ENCODE results near the gene LRRC36.

LRRC36 gene

DNA sequence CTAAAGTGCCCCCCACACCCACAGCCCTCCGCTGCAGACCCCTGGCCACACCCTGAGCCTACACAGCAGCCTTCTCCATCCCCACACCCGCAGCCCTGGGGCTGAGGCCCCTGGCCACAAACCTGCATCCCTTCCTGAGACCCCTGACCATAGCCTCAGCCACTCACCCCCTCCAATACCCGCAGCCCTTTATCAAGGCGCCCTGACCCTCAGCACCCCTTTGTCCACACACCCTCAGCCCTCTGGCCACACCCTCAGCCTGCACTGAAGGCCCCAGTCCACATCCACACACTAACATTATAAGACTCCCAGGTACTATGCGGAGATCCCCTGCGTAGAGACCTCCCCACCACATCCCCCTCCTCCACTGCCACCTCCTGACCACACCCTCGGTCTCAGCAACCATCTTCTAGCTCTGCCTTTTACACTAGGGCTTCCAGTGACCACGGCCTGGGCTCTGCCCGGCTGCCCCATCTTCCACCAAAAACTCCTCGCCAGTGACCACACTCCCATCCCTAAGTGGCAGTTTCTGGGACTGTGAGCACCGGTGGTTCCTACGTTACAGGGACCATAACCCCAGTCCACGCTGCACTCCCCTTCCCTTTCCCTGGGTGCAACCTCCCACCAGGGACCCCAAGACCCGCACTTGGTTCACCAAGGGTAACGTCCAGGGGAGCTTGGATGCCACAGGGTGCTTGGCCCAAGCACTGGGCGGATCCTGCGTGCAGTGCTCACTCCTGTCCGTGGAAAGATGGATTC is 65.9 kb downstream of the LRRC36 start:
- DNase-seq: no peak

DNA sequence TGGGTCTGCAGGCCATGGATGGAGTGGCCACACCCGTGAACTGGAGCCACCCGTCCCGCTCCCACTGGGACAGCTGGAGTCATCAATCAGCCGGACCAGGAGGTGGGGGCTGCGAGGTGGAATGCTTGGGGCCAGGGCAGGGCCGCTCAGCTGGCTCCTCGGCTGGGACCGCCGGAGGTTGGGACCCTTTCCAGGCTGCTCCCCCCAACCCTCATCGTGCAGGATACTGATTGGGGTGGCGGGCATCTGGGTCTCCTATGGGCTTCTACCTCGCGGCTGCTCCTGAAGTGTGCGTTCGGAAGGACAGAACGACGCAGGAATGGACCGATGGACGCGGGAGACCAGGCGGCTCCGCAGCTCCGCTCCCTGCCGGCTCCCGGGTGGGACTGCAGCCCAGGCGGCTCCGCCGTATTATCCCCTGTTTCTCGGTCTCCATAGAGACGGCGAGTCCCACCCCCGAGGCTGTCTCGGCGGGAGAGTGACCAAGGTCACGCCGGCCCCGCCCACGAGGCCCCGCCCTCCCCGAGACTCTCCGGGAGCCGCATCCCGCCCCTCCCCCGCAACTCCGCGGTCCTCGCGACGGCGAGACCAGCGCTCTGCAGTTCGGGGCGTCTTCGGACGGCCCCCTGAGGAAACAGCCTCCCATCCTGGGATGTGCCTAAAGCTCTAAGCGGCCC is 66.6 kb downstream of the LRRC36 start, which contains the start of gene TPPP3:
TPPP3 (minus strand) TSS at position 388 of the 677 bp plus-strand sequence. CDS start 2,387 bp downstream, outside the sequence.
- DNase-seq: peak; percentile 69

DNA sequence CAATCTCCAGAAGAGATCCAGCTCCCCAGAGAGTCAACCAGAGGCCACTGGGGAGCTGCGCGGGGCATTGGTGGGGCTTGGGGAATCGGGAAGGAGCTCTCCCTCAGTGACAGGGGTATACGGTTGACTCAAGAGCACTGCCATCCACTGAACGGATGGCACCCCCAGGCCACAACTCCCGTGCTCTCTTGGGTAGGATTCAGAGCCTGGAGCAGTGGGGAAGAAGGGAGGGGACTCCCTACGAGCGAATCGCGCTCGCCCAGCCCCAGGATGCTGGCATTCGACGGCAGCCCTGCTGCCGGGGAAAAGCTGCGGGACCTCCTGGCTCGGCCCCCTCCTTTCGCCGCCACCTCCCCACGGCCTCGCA is 67.2 kb downstream of the LRRC36 start:
- no peak for DNase-seq

DNA sequence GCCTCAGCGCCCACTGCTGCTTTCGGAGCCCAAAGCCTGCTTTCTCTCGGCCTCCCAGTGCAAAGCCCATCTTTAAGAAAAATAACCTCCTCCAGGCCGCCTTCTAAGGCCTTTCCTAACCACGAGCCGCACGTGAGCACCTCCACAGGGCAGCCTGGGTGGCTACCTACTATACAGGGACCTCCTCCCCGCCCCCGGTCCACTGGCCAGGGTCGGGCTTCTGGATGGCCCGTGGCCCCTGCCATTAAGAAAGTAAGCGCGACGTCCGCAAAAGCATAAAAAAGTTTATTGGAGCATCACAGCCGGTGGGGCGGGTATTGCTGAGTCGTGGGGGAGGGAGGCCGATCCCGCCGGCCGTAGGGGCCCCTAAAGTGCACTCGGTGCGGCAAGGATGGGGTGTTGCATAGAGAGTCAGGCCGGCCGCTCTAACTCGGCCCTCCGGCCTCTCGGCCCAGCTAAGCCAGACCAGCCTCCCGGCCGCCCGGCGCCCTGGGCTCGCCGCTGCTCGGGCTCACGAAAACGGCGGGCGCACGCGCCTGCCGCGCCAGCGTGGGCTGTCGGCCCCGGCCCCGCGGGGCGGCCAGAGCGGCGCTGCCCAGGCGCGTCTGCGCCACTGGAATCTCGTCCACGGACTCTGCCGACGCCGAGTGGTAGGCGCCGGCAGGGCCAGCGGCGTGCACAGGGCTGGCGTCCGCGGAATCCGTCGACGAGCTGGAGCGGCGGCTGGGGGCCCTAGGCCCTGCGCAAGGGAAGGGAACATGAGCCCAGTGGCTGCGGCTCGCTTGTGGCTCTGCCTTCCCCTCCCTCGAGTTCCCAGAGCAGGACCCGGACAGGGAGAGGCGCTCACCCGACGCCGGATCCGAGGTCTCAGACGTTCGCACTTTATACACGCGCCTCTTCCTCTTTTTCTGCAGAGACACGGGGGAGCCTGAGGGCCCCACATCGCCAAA is 67.8 kb downstream of the LRRC36 start:
- DNase-seq: no peak

DNA sequence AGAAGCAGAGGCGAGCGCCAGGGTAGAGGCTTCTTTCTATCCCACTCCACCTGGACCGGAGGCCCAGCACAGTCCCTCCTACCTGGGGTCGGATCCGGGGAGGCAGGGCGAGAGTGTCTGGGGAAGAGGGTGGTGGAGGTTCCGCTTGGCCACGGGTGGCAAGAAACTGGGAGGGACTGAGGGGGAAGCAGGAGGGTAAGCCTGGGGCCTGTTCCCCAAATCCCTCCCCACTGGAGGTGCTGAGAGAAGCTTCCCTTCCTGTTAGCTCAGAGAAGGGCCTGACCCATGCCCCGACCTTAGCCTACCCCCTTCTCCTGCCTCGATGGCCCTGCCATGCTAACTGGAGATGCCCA is 68.5 kb downstream of the LRRC36 start:
- no peak for DNase-seq

DNA sequence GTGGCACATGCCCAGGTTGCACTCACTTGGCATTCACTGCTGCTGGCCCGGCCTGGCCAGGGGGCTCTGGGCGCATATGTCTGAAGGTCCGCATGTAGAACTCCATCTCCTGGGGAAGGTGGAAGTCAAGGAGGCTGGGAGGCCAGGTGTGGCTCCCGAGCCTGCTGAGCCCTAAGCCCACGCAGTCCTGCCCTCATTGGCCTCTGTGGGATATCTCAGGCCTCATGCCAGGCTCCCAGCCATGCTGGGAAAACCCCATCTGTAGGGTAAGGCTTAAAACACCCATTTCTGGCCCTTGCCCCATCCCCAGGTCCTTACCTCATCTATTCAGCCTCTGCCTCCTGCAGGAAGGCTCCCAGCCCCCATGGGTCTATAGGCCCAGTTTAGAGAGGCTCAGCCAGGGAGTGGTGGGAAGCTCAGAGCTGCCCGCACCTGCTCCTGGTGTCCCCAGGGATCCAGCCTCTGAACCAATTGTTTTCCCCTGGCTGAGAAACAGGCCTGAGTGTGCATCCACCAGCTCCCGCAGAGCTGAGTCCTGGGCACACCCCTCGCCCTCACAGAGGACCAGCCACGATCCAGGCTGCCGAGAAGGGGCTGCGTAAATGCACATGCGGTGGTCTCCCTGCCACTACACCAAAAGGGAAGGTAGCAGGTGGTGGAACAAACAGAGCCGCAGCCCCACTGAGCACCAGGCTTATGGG is 69.0 kb downstream of the LRRC36 start:
- DNase-seq: no peak

DNA sequence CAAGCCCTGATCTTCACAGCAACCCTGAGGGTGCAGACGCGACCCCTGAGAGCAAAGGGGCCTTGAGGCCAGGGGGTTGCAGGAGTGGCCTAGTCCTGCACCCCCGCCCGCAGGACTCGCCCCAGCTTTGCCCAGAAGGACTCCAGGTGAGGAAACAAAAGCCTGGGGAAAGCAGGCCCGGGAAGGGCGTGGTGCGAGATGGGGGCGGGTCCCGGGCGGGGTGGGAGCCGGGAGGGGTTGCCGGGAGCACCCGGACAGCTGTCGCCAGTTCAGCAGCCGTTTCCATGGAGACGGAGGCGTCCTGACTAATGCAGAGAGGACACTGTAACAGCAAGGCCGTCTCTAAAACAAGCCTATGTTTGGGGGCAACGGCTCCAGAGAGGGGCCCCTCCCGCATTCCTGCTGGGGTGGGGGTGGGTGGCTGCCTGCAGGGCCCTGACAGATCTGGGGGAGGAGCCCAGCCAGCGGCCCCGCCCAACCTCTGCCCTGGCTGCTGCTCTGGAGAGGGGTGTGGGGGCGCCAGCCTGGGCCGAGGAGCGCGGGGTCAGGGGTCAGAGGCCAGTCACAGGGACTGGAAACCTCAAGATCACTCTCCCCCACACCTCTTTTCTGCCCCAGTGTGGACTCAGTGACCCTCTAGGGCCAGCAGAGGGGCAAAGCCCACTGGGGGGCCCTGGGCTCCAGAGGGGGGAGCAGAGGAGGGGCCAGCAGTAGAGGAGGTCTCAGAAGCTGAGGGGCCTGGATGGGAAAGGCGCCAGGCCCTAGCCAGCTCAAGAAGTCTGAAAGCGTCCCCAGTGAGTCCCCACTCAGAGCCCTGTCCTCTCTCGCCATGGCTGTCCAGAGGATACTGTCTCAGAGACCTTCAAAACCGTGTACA is 69.8 kb downstream of the LRRC36 start:
- peak; percentile 83 for DNase-seq

DNA sequence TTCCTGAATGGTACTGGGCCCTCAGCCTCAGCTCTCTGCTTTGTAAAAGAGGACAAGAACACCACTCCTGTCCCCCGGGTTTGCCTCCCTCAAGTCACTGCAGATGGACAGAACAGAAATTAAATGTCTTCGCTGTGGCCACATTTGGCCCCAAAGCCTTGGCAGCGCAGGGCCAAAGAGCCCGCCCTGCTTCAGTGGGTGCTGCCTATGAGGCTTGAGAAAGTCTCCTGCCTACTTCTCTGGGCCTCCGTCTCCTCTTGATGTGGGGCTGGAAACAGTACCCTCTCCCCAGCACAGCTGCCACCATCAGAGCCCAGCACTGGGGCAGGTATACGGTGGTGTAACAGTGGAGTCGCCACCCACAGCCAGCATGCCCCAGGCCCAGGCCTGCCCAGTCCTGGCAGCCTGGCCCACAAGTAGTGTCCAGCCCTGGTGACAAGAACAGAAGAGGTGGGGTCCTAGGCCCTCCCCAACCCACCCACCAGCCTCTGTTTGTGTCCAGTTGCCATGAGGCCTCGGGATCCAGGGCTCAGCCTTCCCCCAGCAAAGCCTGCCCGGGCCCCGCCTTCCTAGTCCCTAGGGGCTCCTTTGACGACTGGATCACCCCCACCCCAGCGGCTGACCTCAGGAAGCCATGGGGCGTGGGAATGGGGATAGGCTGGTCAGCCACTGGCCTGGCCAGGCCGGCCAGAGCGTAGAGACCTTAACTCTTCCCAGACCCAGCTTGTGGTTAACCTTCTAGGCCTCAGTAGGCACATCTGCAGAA is 70.6 kb downstream of the LRRC36 start:
- no peak for DNase-seq

DNA sequence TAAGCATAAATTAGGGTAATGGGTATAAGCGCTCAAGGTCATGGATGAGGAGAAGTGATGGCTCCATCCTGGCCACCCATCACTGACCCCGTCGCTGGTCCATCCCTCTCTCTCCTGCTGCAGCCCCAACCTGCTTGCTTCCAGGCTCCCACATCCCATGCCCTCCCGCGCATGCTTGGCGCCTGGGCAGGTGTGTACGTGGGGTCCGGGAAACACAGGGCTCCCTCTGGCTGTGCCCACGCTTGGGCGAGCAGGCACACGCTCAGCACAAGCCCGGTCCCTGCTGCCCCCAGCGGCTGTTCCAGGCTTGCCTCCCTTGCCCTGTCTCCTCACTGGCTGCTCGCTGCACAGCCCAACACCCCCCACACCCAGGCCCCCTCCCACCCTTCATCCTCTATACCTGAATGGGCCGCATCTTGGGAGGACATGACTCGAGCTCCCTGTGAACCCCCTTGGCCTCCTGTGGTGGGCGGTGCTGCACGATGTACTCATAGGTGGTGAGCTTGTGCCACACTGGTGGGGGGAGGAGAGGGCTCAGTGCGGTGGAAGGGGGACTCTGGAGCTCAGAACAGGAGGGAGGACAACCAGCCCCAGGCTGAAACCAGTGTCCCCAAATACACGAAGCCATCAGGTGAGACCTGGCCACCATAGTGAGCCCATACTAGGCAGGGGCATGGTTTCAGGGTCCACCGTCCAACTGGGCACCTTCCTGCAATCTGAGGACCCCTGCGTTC is 71.4 kb downstream of the LRRC36 start:
- DNase-seq: no peak

DNA sequence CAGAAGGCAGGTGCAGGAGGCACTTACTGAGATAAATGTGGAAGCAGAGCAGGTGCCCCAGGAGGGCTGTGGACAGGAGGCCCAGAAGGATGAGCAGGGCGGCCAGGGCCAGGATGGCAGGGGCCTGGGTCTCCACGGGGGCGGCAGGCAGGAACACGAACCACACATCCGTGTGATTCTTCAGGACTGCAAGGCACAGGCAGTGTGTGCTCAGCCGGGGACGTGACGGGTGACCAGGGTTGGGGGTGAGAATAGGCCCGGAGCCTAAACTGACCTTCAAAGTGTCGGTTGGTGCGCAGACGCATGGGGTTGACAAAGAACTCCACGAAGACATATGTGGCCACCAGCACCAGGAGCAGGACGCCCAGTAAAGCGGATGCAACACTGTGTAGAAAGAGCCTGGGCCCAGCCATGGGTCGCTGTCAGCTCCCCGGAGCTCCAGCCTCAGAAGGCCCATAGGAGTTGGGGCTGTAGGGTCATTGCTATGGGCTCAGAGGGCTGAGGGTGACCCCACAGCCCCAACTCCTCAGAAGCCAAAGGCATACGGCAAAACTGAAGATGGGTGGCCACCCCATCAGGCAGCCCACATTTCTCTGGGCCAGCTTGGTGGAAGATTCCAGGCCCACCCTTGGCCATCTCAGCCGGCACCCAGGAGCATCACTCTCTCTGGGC is 72.1 kb downstream of the LRRC36 start:
- no peak for DNase-seq

DNA sequence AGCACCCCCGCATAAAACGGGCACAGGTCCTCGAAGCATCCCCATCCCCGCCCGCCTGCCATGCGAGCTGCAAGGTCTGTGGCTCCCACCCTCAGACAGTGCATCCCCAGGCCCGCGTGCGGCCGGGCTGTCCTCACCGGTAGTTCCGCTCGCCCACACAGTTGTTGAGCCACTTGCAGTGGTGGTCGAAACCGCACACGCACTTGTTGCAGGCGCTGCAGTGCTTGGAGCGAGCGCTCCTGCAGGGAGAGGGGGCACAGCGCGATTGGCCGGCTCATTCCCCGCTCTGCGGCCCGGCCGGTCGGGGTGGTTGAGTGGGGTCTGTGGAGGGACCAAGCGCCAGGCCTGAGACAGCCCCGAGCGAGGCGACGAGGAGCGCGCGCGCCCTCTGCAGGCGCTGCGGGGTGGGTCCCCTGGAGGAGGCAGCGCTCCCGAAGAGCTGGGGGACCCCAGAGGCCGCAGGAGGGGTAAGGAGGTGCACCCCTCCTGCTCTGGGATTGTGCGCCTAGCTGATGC is 72.7 kb downstream of the LRRC36 start:
- DNase-seq: no peak

DNA sequence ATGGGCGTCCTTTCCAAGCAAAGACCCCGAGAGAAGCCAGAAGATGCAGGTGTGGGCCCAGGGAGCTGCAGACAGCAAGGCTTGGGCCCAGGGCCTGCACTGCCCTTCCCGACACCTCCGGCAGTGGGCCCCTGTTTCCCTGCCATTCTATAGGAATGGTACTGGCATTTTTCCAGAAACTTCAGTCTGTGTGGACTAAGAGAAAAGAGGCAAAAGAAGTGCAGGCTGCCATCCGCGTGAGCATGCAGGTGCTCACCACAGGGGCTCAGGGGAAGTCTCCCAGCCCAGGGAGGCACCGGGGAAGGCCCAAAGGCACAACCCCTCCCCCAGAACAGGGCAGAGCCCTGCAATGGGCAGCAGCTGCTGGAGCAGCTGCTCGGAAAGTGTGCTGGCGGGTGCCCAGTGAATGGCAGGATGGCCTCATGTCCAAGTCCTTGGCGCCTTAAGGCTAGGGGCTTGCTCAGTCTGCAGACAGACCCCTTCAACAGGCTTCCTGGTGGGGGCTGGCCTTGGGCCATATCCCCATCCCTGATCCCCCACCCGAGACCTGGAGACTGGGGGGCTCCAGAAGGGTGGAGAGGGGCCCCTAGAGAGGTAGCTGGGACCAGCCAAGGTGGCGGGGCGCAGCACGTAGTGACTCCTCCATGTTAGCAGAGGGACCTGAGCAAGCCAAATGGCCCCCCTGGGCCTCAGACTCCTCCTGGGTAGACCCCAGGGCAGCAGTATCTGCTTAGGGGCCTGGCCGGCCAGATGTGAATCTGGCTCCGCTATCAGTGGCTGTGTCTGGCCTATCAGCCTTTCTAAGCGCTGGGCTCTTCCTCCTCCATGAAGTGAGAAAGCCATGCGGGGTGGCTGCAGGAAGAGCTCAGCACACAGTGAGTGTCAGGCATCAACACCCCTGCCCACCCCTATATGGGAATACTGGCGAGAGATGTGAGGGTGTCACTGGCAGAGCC is 73.4 kb downstream of the LRRC36 start:
- no peak for DNase-seq

DNA sequence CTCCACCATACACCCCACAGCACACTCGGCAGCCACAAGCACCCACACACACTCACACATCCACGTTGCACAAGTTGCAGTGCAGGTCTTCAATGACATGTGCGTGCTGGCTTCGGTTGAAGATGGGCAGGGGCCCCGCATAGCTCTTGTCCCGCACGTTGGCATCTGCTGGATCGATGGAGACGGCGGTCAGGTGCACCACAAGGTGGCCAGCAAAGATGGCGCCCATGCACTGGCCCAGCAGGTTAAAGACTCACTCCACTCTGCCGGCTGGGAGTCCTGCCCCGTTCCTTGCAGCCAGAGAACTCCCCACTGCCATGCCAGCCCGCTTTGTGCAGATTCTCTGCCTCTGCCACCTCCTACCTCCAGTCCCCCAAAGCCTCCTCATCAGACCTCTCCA is 74.3 kb downstream of the LRRC36 start:
- DNase-seq: no peak

DNA sequence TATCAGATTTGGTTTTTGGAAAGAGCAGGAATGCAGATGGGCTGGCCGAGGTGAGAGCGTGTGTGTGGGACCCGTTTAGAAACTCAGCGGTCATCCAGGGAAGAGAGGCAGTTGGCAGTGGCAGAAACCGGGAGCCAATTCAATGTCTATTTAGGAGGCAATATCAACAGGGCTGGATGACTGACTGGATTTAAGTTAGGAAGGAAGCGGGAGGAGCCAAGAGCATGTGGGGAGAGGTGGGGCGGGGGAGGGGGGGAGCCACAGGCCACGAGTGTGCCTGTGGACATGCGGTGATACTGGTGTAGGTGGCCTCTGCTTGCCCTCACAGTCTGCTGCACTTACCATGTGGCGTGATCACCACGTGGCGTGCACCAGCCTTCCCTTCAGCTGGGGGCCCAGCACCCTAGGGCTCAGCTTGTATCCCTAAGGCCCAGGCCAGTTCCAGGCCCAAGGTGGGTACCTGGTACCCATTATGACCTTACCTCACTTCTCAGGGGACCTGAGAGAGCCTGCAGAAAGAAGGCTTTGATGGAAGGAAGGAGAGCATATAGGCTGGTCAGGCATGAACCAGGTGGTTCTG is 77.5 kb downstream of the LRRC36 start:
- no peak for DNase-seq

DNA sequence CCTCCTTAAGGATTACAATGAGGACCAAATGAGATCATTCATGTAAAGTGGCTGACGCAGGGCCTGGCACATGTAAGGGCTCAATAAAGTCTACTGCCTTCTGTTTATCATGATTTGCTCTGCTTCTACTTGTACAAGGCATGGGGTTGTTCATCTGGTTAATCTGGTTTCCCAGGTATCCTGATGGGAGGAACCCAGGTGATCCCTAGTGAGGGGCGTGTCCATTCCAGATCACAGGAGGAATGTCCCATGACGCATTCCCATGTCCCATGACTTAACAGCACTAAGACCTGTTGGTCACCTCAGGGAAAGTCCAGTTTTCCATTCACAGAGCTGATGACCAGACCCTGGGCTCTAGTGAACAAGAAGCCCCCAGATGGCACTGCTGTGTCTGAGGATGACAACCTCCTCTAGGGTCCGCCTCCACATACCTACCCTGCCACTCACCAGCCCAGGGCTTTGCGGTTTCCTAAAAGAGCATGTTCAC is 78.2 kb downstream of the LRRC36 start:
- DNase-seq: no peak

DNA sequence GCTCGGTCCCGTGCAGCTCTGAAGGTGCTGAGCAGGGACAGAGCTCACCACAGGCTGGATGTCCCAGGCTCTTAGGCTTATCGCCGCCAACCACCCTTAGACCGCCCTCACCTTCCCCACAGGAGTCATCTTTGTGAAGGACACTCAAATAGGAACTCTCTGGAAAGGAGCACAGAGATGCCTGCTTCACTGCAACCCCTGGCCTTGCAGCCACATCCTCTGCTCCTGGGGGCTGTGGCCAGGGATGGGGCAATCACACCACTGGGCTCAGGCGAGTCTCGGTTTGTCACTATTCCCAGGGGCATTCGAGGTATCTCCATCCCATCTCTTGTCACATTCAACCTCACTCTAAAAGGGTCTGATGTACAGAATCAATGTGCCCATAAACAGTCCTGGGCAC is 78.7 kb downstream of the LRRC36 start:
- no peak for DNase-seq

DNA sequence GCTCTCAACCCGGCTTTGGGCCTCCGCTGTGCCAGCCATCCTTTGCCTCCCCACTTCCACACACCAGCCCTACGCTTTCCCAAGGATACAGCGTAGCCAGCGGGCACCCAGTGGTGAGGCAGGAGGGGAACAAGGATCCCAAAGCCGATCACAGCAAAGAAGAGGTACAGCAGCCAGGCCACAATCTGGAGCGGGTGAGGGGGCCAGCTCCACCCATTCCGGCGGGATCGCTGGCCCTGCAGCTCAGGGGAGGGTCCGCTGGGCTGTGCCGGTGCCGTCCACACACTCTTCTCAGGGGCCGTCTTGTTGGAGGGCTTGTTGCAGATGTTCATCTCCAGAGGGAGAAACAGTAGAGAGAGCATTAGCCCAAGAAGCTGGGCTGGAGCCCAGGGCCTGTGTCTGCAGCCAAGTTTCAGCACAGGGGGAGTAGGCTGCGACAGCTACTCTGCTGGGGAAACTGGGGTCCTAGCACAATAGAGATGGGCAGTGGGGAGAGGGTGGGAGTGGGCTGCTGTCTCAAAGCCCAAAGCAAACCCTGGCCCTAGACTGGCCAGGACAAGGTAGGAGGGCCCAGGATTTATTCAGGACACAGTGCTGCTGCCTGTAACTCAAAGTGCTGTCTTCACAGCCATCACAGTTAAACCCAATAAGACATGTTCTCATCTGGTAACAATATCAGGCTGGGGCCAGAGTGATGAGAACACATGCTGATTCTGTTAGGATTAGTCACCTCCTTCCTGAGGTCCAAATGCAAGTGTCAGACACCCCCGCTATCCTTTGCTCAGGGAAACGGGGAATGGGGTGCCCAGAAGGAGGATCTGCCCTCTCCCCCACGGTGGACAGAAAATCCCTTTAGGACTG is 79.7 kb downstream of the LRRC36 start:
- peak; percentile 89 for DNase-seq

Measured in fibroblast of skin of right quadriceps (primary cell).